Right lobe of liver (tissue), 6 donors: ENCODE data around the gene CCR3. TPM values are rescaled to one million over a fixed set of nuclear protein-coding genes. Genes with fewer than 3 reads are reported as not detected.
A peak's percentile ranks its signal among the peaks of the same experiment; 100 is the strongest.

Experiments used
- ATAC-seq, 4 donors: fragments of 200-7000 bp; cut with Tn5 transposase; one replicate each; pipeline ENCODE4 v1.9.1; 2020; ENCODE audit warnings: mild to moderate bottlenecking in 4 of 4, moderate library complexity in 4 of 4
- DNase-seq, 3 donors: peaks; one replicate each; pipeline ENCODE4 v3.0.0-alpha.2; 2020
- H3K27ac ChIP-seq, 3 donors: fragments of 200-600 bp; one replicate each; pipeline ENCODE4 v1.8.0; 2022
- H3K27me3 ChIP-seq, 2 donors: fragments of 200-600 bp; one replicate each; pipeline ENCODE4 v1.8.0; 2022
- H3K36me3 ChIP-seq, 4 donors: fragments of 200-600 bp; sonication (generic) in 1 of 4; one replicate each; pipeline versions ENCODE4 v1.5.1 to v1.8.0; 2017 to 2022; ENCODE audit warnings: control low read depth in 1 of 4
- H3K4me1 ChIP-seq, 4 donors: fragments of 200-600 bp; sonication (generic) in 1 of 4; one replicate each; pipeline versions ENCODE4 v1.5.1 to v1.8.0; 2017 to 2022; ENCODE audit warnings: control low read depth in 1 of 4
- H3K4me3 ChIP-seq, 3 donors: fragments of 200-600 bp; one replicate each; pipeline ENCODE4 v1.8.0; 2022
- H3K9me3 ChIP-seq, 4 donors: fragments of 200-600 bp; sonication (generic) in 1 of 4; one replicate each; pipeline versions ENCODE4 v1.5.1 to v1.8.0; 2017 to 2022; ENCODE audit warnings: control low read depth in 1 of 4
- CTCF ChIP-seq, 4 donors: fragments of 200-600 bp in 3 of 4; fragments of 450-650 bp in 1 of 4; IDR thresholded peaks; one replicate each; pipeline versions ENCODE4 v1.5.1 to v1.8.0; 2016 to 2022; ENCODE audit warnings: antibody characterized with exemption in 4 of 4, mild to moderate bottlenecking in 2 of 4
- POLR2A ChIP-seq: fragments of 450-650 bp; IDR thresholded peaks from one replicate; pipeline ENCODE4 v1.6.1; 2017; ENCODE audit warnings: antibody characterized with exemption, mild to moderate bottlenecking
- WGBS: methylation state at CpG from one replicate; pipeline ENCODE4 v1.1.6; 2018; ENCODE audit warnings: low coverage, low lambda C conversion rate; ENCODE audit not compliant: insufficient coverage; ENCODE audit errors: missing lambda C conversion rate; 5-methylcytosine and 5-hydroxymethylcytosine counted together
- intact Hi-C, 2 donors: fragments of 100-400 bp; cut with DNase I; formaldehyde crosslinking; loops; one replicate each; pipeline versions ENCODE4 v1.11.2 to v1.14.1; 2022
- total RNA-seq, 6 experiments: library from RNA; depleted of rRNA in 2 of 6; stranded (reverse); fragments of >200 nt in 2 of 6; fragmentation: NEBNext Ultra II Directional in 3 of 6; extraction: Animal tissue kit (Norgen Biotek cat#: 25700) in 3 of 6; gene quantifications; one replicate each; pipeline versions ENCODE4 v1.1.0 to v1.2.4, GENCODE V29; 2016 to 2023
- donor health status: DM: no; HTN: yes; CAD: no.
- donor health status: DM: no; HTN: no; CAD: no.
- donor health status: DM: no; HTN: no; CAD: no.
- donor health status: DM: no; HTN: yes; CAD: no.
- donor health status: DM: no; HTN: yes; CAD: no.

CCR3 gene
- total RNA-seq, 6 experiments from 2014 or later: 0.27 TPM; not detected in 5

GRCh38 chr3:46209053-46209452, 33.2 kb upstream of the CCR3 start:
- 0% methylated on average over 1 of the region's 2 CpGs for WGBS
- DNase-seq: no peak
- Histone ChIP-seq H3K9me3 (no peaks in the 10 kb centered on the region), H3K27me3 (no peaks in the 10 kb centered on the region), H3K27ac (no peak overlapping the region), H3K4me1 (no peaks in the 10 kb centered on the region), H3K36me3 (no peaks in the 10 kb centered on the region), H3K4me3 (no peak overlapping the region)
- no peak for TF ChIP-seq CTCF (IDR thresholded peaks at IDR 0.05)
- TF ChIP-seq POLR2A: no peak
- ATAC-seq: no peak
- intact Hi-C loops: no loop called here

- WGBS: 49% methylated on average over 3 of the region's 3 CpGs
- Histone ChIP-seq H3K36me3 (no peaks in the 10 kb centered on the region), H3K4me3 (no peak overlapping the region), H3K27me3 (no peaks in the 10 kb centered on the region), H3K9me3 (no peaks in the 10 kb centered on the region), H3K4me1 (no peaks in the 10 kb centered on the region), H3K27ac (no peak overlapping the region)
- intact Hi-C loops: no loop called here
- TF ChIP-seq POLR2A (no peak), CTCF (IDR thresholded peaks at IDR 0.05) (no peak)
- ATAC-seq (peak in 2 of 4 donors; percentile 7 to 22), DNase-seq (no peak)
Measured at GRCh38 chr3:46209746-46210470, 32.4 kb upstream of the CCR3 start.

- ATAC-seq: no peak
- Histone ChIP-seq H3K36me3 (no peaks in the 10 kb centered on the region), H3K4me3 (no peak overlapping the region), H3K27ac (no peak overlapping the region), H3K9me3 (no peaks in the 10 kb centered on the region), H3K4me1 (no peaks in the 10 kb centered on the region), H3K27me3 (no peaks in the 10 kb centered on the region)
- DNase-seq: no peak
- intact Hi-C loops: no loop called here
- 59% methylated on average over 5 of the region's 6 CpGs for WGBS
- no peak for TF ChIP-seq POLR2A
Measured at GRCh38 chr3:46212101-46212500, 30.2 kb upstream of the CCR3 start.

DNA sequence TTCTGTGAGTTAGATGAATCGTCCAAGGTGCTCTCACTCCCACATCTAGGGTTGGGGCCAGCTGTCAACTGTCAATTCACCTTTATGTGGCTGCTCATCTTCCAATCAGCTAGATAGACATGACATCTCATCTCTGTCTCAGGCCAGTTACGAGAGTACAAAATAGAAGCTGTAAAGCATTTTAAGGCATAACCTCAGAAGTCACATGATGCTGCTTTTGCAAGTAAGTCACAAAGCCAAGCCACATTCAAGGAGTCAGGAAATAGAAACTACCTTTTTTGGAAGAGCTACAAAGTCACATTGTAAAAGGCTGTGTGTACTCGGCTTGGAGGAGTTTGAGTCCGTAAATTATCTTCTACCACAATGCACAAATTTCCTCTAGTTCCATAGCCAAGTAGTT, 29.1 kb upstream of the CCR3 start:
- intact Hi-C loops: no loop called here
- peak in 1 of 4 donors; percentile 33 for ATAC-seq
- Histone ChIP-seq H3K4me3 (no peak overlapping the region), H3K27me3 (no peaks in the 10 kb centered on the region), H3K27ac (no peak overlapping the region), H3K9me3 (no peaks in the 10 kb centered on the region), H3K36me3 (no peaks in the 10 kb centered on the region), H3K4me1 (no peaks in the 10 kb centered on the region)
- DNase-seq: no peak
- WGBS: 33% methylated on average over 4 of the region's 4 CpGs
- no peak for TF ChIP-seq POLR2A
- TF ChIP-seq CTCF (IDR thresholded peaks at IDR 0.05): no peak

DNA sequence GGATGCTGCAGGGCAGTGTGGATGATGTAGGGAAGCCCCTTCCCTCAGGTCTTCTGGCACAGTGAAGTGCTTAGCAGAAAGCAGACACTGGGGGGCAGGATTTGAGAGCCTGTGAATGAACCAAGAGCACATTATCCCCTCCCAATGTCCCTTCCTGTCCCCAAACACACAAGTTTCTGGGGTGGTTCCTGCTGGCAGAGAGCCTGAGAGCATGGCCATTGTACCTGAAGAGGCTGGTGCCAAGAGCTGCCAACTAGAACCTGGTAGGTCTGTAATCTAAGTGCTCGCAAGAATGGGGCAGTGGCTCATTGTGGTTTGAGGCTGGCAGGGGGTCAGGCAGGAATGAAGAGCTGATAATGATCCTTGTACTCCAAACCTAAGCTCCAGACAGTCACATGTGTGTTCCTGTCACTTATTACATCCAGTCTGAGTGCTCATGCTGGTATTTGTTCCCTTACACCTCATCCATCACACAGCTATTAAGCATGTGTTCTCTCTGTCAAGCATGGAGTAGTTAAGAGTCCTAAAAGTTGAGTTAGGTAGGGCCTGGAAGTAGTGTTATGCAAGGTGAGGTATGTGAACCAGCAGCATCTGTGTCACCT, 27.4 kb upstream of the CCR3 start:
- DNase-seq (peak in 1 of 3 donors; percentile 34), ATAC-seq (peak in 1 of 4 donors; percentile 31)
- Histone ChIP-seq H3K9me3 (no peaks in the 10 kb centered on the region), H3K4me3 (no peak overlapping the region), H3K4me1 (no peaks in the 10 kb centered on the region), H3K36me3 (no peaks in the 10 kb centered on the region), H3K27ac (no peak overlapping the region), H3K27me3 (no peaks in the 10 kb centered on the region)
- TF ChIP-seq CTCF (IDR thresholded peaks at IDR 0.05) (peak in 1 of 4 donors; percentile 17), POLR2A (no peak)
- intact Hi-C loops: no loop called here
- no CpG with 5 or more reads among the region's 1 CpG for WGBS
